ENCODE results near the gene PTPRN. TPM values are rescaled to one million over a fixed set of nuclear protein-coding genes. Genes with fewer than 3 reads are reported as not detected.
A peak's percentile ranks its signal among the peaks of the same experiment; 100 is the strongest.

PTPRN gene
- total RNA-seq, 2 donors from 2014 or later: 1.9 to 2.0 TPM

- Histone ChIP-seq H3K36me3 (no peaks in the 10 kb centered on the region), H3K9me3 (no peaks in the 10 kb centered on the region), H3K27me3 (no peaks in the 10 kb centered on the region), H3K27ac (no peak overlapping the region), H3K9ac (ENCODE audit: low read depth in 2 of 2, low read length in 2 of 2) (no peak overlapping the region), H3K4me3 (no peak overlapping the region), H3K4me1 (peaks cover 6% of the 10 kb centered on the region)
- no peak for TF ChIP-seq CTCF (IDR thresholded peaks at IDR 0.05)
- no peak for DNase-seq
- intact Hi-C loops (cut with DNase I): no loop called here
Measured at GRCh38 chr2:219282375-219282774, 26.8 kb downstream of the PTPRN start.

- intact Hi-C loops (cut with DNase I): no loop called here
- Histone ChIP-seq H3K36me3 (no peaks in the 10 kb centered on the region), H3K27ac (no peak overlapping the region)
Measured at GRCh38 chr2:219281588-219281987, 27.6 kb downstream of the PTPRN start.

DNA sequence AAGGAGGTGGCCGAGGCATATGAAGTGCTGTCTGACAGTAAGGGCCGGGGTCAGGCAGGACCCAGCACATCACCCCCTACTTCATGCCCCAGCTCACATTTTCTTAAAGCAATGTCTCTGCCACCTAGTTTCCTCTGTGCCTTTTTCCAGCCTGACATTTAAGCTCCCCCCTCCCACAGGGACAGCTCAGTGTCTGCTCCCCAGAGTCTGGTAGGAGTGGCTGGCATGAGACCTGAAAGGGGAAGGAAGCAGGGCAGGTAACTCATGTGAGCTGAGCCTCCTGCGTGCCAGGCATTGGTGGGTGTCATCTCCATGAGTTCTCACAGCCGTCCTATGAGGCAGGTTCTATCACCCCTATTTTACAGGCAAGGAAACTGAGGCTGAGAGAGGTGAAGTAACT, 28.6 kb downstream of the PTPRN start:
- Histone ChIP-seq H3K36me3 (no peaks in the 10 kb centered on the region), H3K4me1 (peaks cover 6% of the 10 kb centered on the region), H3K4me3 (no peak overlapping the region), H3K9ac (ENCODE audit: low read depth in 2 of 2, low read length in 2 of 2) (no peak overlapping the region), H3K9me3 (no peaks in the 10 kb centered on the region), H3K27me3 (no peaks in the 10 kb centered on the region), H3K27ac (no peak overlapping the region)
- no peak for TF ChIP-seq CTCF (IDR thresholded peaks at IDR 0.05)
- intact Hi-C loops (cut with DNase I): no loop called here
- no peak for DNase-seq

More at GRCh38 chr2:219281588-219281987, 27.6 kb downstream of the PTPRN start:
- no peaks in the 10 kb centered on the region for H3K27me3 ChIP-seq
- DNase-seq: no peak
- TF ChIP-seq CTCF (IDR thresholded peaks at IDR 0.05): no peak
- H3K4me1 ChIP-seq: peaks cover 6% of the 10 kb centered on the region
- H3K4me3 ChIP-seq: no peak overlapping the region
- H3K9ac ChIP-seq (ENCODE audit: low read depth in 2 of 2, low read length in 2 of 2): no peak overlapping the region
- H3K9me3 ChIP-seq: no peaks in the 10 kb centered on the region

DNA sequence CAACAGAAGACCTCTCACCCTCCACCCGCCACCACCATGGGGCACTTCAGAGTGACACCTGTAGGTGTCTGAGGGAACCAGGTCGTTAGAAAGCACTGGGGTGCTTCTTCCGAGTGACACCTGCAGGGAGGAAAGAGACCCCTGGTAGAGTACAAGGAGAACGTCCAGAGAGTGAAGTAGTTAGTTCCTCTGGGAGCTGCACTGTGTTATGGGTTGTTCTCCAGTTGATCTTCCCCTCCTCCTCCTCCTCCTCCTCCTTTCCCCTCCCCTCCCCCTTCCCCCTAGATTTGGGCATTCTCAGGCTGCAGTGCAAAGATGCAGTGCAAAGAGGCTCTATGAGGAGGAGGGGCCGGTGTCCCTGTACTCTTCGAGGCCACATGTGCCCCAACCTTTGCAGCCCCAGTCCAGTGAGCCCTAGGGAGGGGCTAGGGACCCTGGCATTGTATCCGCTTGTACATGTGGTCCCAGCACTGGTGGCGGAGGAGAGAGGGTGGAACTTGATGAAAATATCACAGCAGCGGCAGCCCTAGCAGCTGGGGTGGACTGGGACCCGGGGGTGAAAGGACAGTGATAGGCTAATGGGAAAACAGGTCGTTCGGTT, 29.2 kb downstream of the PTPRN start:
- H3K4me3 ChIP-seq: peak overlapping the region; percentile 53
- intact Hi-C loops (cut with DNase I): no loop called here
- no peaks in the 10 kb centered on the region for H3K27me3 ChIP-seq
- peaks cover 6% of the 10 kb centered on the region for H3K4me1 ChIP-seq
- no peak for DNase-seq
- H3K36me3 ChIP-seq: no peaks in the 10 kb centered on the region
- peak overlapping the region; percentile 97 for H3K27ac ChIP-seq
- H3K9me3 ChIP-seq: no peaks in the 10 kb centered on the region
- no peak for TF ChIP-seq CTCF (IDR thresholded peaks at IDR 0.05)
- peak overlapping the region; percentile 88 to 90 for H3K9ac ChIP-seq (ENCODE audit: low read depth in 2 of 2, low read length in 2 of 2)

GRCh38 chr2:219279151-219279915, 29.9 kb downstream of the PTPRN start, which contains the start of gene DNAJB2:
Gene DNAJB2 (plus strand): TSS chr2:219279366. CDS start chr2:219279834, 468 bp downstream.
- peak within 1 kb of the TSS; percentile 53 for H3K4me3 ChIP-seq
- no peaks in the 10 kb centered on the region for H3K9me3 ChIP-seq
- H3K4me1 ChIP-seq: peaks cover 6% of the 10 kb centered on the region
- DNase-seq: peak; percentile 99
- no peak for TF ChIP-seq CTCF (IDR thresholded peaks at IDR 0.05)
- H3K9ac ChIP-seq (ENCODE audit: low read depth in 2 of 2, low read length in 2 of 2): peak within 1 kb of the TSS; percentile 88 to 90
- H3K36me3 ChIP-seq: no peaks in the 10 kb centered on the region
- H3K27me3 ChIP-seq: no peaks in the 10 kb centered on the region
- peak within 1 kb of the TSS; percentile 97 for H3K27ac ChIP-seq
- intact Hi-C loops (cut with DNase I): no loop called here

All from colonic mucosa (tissue), 4 donors.